ENCODE data around the gene GALNT10. TPM values are rescaled to one million over a fixed set of nuclear protein-coding genes. Genes with fewer than 3 reads are reported as not detected.

The GALNT10 gene
- total RNA-seq, 1 experiment from 2014 or later: 47.8 TPM

- no peak for DNase-seq (ENCODE audit: low spot score)
- in situ Hi-C loops (cut with HindIII; ENCODE audit: low sequenced_read_pairs): no loop called here
These were observed 16.4 kb upstream of the GALNT10 start for GRCh38 chr5:154174091-154174490.

GRCh38 chr5:154176181-154176580 lies 14.4 kb upstream of the GALNT10 start:
- in situ Hi-C loops (cut with HindIII; ENCODE audit: low sequenced_read_pairs): no loop called here

DNA sequence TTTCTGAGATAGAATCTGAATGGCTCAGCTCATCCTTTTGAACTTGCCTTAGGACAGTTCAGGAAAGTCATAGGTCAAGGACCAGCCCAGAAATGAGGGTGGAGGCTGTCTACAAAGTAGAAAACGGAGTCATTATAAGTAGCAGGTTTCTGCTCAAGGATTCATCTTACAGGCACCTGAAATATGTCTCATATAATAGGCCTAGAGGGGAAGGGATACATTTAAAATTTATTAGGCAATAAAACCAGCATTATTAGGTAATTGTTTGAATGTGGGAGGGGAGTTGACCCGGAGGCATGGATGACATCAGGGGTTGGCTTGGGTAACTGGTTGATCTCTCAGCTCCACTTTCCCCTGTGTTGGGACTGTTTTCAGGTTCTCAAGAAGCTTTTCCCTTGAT lies 11.9 kb upstream of the GALNT10 start:
- no peak for DNase-seq (ENCODE audit: low spot score)
- in situ Hi-C loops (cut with HindIII; ENCODE audit: low sequenced_read_pairs): no loop called here

More at GRCh38 chr5:154176181-154176580, 14.4 kb upstream of the GALNT10 start:
- DNase-seq (ENCODE audit: low spot score): no peak

DNA sequence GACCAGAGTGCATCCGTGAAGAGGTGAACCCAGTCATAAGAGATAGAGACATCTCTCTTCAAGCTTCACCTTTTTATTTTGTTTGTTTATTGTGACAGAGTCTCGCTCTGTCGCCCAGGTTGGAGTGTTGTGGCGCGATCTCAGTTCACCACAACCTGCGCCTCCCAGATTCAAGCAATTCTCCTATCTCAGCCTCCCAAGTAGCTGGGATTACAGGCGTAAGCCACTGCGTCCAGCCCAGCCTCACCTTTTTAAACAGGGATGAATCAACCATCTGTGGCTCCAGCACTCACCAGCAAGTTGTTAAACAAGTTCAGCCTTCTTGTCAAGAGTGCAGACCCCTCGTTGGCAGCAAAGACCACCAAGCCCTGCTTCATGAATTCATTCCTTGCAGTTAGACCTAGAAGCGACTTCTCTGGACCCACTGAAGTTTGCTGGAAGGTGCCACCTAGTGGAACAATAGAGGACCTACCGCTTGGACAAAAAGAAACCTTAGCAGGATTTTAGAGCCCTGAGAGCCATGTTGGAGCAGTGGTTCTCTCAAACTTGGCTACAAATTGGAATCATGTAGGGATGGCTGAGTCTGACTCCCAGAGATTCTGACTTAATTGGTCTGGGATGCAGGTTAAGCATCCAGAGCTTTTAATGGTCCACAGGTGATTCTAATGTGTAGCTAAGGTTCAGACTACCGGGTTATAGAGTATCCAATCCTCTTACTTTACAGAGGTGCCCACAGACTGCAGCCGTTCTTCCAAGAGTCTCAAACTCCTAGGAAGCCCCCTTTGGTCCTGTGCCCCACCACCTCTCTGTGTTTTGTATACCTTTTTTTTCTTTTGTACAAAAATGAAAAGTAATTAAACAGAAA lies 10.5 kb upstream of the GALNT10 start:
- in situ Hi-C loops (cut with HindIII; ENCODE audit: low sequenced_read_pairs): no loop called here
- DNase-seq (ENCODE audit: low spot score): peak; percentile 72

- no peak for DNase-seq (ENCODE audit: low spot score)
- in situ Hi-C loops (cut with HindIII; ENCODE audit: low sequenced_read_pairs): no loop called here
These were observed 9.4 kb upstream of the GALNT10 start for GRCh38 chr5:154181161-154181560.

DNA sequence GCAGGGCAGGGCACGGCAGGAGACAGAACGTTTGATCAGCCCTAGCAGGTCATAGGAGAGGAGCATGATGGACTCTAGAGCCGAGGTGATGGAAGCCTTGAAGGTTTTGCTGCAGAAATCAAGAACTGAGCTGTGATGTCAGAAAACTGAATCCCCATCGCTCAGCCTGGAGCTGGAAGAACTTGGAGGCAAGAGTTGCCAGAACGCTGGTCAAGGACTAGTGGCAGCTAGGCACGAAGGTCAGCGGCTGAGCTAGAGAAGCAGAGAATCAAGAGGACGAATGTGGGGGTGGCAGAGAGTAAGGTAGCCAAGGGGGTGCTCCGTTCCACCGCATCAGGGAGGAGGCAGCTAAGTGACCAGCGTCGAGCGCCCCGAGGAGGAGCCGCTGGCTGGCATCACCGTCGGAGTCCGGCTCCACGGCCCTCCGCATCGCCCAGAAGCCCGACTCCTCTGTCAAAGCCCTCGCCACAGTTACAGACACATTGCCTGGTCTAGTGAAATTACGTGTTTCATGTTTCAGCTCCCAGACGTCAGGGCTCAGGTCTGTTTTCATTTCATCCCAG lies 1.2 kb upstream of the GALNT10 start:
- DNase-seq (ENCODE audit: low spot score): peak; percentile 19
- in situ Hi-C loops (cut with HindIII; ENCODE audit: low sequenced_read_pairs): no loop called here

DNA sequence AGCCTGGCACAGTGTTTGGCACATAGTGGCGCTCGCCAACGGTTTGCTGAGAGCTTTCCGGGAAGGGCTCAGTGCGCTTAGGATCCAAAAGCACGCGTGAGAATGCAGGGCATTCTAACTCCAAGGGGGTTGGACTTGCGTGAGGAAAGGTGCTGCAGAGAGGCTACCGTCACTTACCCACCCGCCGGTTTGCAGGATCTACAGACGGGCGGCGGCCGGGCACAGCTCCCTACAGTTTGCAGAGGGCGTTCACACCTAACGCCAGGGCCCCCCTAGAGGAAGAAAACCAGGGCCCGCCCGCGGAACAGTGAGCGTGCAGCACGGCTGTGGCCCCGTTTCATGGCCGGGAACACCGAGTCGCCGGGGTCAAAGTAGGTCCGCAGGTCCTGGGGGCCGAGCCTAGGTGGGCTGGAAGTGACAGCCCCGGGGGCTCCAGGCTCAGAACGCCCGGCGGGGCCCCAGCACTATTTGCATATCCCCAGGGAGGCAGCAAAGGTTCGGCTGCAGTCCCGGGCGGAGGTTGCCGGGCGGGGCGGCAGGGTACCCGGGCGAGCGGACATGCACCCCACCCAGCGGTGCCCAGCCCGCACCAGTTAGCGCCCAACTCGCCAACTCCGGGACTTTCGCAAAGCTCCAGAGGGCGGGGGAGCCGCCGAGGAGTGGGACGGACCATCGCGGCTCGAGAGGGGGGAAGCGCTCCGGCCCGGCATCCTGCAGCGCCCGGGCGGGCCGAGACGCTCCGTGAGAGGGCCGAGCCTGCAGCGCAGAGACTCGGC lies 526 bp upstream of the GALNT10 start:
- peak; percentile 58 for DNase-seq (ENCODE audit: low spot score)
- in situ Hi-C loops (cut with HindIII; ENCODE audit: low sequenced_read_pairs): no loop called here

DNA sequence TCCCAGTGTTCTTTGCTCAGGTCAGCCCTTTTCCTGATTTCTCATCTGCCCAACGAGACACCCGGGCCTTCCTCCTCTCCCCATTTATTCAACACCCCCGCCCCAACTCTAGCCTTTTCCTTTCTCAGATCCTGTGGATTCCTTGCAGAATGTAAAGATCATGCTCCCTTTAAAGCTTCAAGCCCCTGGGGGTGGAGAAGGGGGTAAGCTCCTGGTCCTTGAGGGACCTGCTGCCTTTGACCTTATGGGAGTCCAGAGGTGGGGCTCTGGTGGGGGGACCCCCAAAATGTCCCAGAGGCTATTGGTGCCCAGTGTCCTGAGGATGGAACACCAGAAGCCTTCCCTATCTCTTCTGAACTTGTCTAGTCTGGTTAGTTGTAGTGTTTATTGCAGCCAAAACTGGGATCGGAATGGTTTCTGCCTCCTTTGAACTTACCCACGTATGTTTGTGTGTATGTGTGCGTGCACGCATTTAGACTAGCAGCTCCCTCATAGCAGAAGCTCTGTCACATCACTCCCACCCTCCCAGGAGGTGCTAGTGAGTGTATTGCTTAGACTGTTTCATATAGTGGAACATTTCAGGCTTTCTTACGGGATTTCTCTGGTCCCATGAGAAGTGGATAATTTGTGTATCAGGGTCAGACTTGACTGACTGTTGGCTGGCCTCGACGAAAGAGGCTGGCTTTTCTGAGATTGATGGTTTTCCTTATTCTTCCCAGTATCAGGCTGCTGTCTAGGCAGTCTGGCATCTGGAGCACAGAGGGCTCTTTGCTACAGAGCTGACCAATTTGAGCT lies 1.1 kb downstream of the GALNT10 start:
- in situ Hi-C loops (cut with HindIII; ENCODE audit: low sequenced_read_pairs): no loop called here
- peak; percentile 11 for DNase-seq (ENCODE audit: low spot score)

DNA sequence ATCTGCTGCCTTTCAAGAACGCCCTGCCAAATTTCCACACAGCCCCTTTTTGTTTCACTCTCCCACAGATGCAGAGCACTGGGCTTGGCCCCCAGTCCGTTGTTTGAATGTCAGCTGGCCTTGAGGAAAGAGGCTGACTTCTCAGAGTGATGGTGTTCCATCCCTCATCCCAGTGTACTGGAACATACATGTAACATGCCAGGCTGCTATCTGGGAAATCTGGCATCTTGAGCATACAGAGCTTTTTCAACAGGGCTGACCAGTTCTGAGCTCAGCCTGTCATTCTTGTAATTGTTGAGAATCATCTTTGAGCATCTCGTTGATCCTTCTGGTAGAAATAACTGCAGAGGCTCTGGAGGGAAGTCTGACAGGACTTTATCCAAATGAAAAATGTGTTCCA lies 2.8 kb downstream of the GALNT10 start:
- DNase-seq (ENCODE audit: low spot score): peak; percentile 10
- in situ Hi-C loops (cut with HindIII; ENCODE audit: low sequenced_read_pairs): no loop called here

DNA sequence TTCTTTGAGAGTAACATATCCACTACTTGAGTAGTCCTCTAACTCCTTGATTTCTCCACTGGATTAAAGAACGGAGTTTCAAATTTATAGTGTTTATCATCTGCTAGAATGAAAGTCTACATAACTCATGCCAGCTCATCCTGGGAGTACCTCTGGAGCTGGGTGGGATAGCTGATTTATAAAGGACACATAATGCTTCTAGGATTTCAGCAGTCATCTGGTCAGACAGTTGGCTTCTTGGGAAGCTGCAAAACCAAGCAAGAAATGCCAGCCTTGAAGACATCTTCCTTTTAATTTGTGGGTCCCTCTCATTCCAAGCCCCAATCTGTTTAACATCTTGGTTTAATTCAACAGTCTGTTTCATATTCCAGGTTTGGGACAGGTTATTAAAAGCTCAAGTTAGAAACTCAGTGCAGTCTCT lies 3.2 kb downstream of the GALNT10 start:
- in situ Hi-C loops (cut with HindIII; ENCODE audit: low sequenced_read_pairs): no loop called here
- DNase-seq (ENCODE audit: low spot score): no peak

DNA sequence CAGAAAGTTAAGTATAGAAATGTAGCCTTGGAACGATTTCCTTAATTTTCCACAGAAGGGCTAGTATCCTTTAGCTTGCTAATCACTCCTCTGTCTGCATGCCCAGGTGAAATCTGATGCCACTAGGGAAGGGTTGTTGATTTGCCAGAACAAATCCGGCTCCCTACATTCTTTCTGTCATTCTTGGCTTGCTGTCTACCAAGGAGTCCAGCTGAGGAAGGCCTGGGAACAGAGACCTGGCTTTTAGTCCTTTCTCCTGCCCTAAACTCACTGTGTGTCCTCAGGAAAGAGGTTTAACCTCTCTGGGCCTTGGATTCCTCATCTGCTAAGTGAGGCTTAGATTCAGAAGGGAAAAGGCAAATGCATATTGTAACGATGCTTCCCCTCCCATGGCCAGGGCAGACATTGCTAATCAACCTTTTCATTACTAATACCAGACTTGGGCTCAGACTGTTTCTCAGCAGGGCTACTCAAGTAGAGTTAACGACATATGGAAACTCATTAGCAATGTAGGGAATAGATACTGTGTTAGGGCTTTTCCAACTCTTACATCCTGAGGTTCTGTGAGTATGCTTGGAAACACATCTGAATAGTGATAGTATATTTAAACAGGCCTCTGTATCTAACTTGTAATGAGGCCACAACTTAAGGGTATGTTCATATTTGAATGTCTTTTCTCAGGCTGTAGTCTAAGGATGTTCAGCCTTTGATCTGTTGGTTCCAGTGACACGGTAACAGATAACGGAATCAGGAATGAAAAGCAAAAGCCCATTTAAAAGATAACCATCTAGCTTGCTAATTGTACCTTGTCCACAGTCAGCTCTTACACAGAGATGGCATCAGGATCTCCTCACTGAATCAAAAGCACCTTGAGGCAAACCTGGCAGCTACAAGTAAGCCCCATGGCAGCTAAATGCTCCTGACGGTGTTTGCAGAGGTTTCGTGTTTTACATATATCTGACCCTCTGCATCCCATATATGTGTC lies 4.1 kb downstream of the GALNT10 start:
- DNase-seq (ENCODE audit: low spot score): no peak
- in situ Hi-C loops (cut with HindIII; ENCODE audit: low sequenced_read_pairs): no loop called here

DNA sequence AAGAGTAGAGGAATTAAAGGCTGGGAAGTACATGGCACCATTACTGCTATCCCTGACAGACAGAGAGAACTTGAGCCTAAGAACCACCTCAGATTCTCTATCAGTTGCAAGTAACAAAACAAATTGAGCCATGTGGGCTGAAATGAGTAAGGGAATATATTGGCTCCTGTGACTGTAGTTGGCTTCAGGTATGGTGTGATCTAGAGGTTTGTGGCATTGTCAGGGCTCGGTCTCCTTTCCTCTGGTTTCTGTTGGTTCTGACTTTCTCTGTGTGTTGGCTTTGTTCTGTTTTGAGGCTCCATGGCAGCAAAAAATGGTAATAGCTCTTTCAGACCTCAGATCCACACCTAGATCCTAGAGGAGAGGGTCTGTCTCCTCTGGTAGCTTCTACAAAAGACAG lies 5.7 kb downstream of the GALNT10 start:
- in situ Hi-C loops (cut with HindIII; ENCODE audit: low sequenced_read_pairs): no loop called here
- no peak for DNase-seq (ENCODE audit: low spot score)

- in situ Hi-C loops (cut with HindIII; ENCODE audit: low sequenced_read_pairs): no loop called here
- peak; percentile 23 for DNase-seq (ENCODE audit: low spot score)
These were observed 6.6 kb downstream of the GALNT10 start for GRCh38 chr5:154196955-154197652.

DNA sequence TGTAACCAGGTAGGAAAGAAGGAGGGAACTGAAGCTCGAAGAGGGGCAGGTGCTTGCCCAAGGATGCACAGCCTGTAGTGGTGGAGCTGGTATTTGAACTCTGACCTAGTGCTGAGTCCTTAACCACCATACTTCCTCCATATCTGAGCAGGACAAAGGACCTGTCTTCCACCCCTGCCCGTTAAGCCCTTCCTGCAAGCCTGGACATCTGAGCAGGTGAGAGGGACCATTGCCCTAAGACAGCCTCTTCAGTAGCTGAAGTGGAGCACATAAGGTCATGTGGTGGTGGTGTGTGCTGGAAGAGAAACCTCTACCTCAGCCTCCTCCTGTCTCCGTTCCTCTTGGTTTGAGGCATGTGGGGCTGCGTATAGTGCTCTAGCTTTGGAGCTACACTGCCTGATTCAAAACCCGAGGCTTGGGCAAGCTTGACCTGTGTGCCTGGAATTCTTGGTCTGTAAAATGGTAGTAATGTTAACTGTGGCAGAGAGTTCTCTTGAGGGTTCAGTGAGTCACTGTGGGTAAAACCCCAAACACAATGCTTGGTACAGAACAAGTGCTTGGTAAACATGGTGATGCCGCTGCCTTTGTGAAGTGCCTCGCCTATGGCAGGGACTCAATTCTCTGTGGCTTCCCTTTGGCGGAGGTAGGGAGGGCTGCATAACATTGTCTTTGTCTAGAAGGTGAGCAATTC lies 7.4 kb downstream of the GALNT10 start:
- DNase-seq (ENCODE audit: low spot score): no peak
- in situ Hi-C loops (cut with HindIII; ENCODE audit: low sequenced_read_pairs): no loop called here

GRCh38 chr5:154198611-154199230 lies 8.2 kb downstream of the GALNT10 start:
- in situ Hi-C loops (cut with HindIII; ENCODE audit: low sequenced_read_pairs): no loop called here

GRCh38 chr5:154199263-154199662 lies 8.7 kb downstream of the GALNT10 start:
- in situ Hi-C loops (cut with HindIII; ENCODE audit: low sequenced_read_pairs): no loop called here
- no peak for DNase-seq (ENCODE audit: low spot score)

More at GRCh38 chr5:154198611-154199230, 8.2 kb downstream of the GALNT10 start:
- DNase-seq (ENCODE audit: low spot score): no peak

Measured in G401 (cell line).